HepG2 (cell line): ENCODE data around the gene MAB21L4. TPM values are rescaled to one million over a fixed set of nuclear protein-coding genes. Genes with fewer than 3 reads are reported as not detected.

Experiments
- FOXC1 ChIP-seq: sonication (generic); formaldehyde crosslinking; IDR thresholded peaks from 2 replicates; pipeline ENCODE4 v1.8.0; 2022; ENCODE audit warnings: mild to moderate bottlenecking, missing genetic modification reagents, borderline replicate concordance
- GZF1 ChIP-seq: sonication (generic); formaldehyde crosslinking; IDR thresholded peaks from 2 replicates; pipeline ENCODE4 v1.5.1; 2020; ENCODE audit warnings: mild to moderate bottlenecking, missing genetic modification reagents
- HNRNPL ChIP-seq: fragments of 200-400 bp; formaldehyde crosslinking; IDR thresholded peaks from 2 replicates; pipeline ENCODE4 v1.6.1; 2017; ENCODE audit warnings: mild to moderate bottlenecking, low read depth, low read length
- MBD4 ChIP-seq: IDR thresholded peaks from 2 replicates; pipeline ENCODE4 v1.6.1; 2012; ENCODE audit warnings: low read length, inconsistent platforms, borderline replicate concordance
- MTA1 ChIP-seq: sonication (generic); formaldehyde crosslinking; IDR thresholded peaks from 2 replicates; pipeline ENCODE4 v1.4.0; 2020; ENCODE audit warnings: missing genetic modification reagents, mild to moderate bottlenecking, borderline replicate concordance
- RFX5 ChIP-seq: IDR thresholded peaks from 2 replicates; pipeline ENCODE4 v1.6.1; 2011; ENCODE audit warnings: low read depth, low read length, improper control_type of control experiment
- ZFP36 ChIP-seq: fragments of 150-350 bp; IDR thresholded peaks from 2 replicates; pipeline ENCODE4 v1.6.1; 2018; ENCODE audit warnings: borderline replicate concordance, low read length, low read depth; ENCODE audit not compliant: partially characterized antibody
- ZNF501 ChIP-seq: sonication (generic); formaldehyde crosslinking; IDR thresholded peaks from 2 replicates; pipeline ENCODE4 v1.5.1; 2020; ENCODE audit warnings: mild to moderate bottlenecking, moderate library complexity, missing genetic modification reagents
- ZNF546 ChIP-seq: sonication (generic); formaldehyde crosslinking; conservative IDR thresholded peaks from 2 replicates; pipeline ENCODE4 v1.8.1; 2023; ENCODE audit warnings: mild to moderate bottlenecking, missing genetic modification reagents
- ZNF724P ChIP-seq: sonication (generic); formaldehyde crosslinking; IDR thresholded peaks from 2 replicates; pipeline ENCODE4 v1.8.0; 2022; ENCODE audit warnings: missing genetic modification reagents, borderline replicate concordance
- ZNF788 ChIP-seq: sonication (generic); formaldehyde crosslinking; IDR thresholded peaks from 2 replicates; pipeline ENCODE4 v1.5.0; 2020; ENCODE audit warnings: mild to moderate bottlenecking, missing genetic modification reagents, borderline replicate concordance
- ZSCAN12 ChIP-seq: sonication (generic); formaldehyde crosslinking; IDR thresholded peaks from 2 replicates; pipeline ENCODE4 v1.9.0; 2021; ENCODE audit warnings: mild to moderate bottlenecking, missing genetic modification reagents
- polyA plus RNA-seq, 8 experiments: library from polyadenylated mRNA; depleted of rRNA in 3 of 8; stranded (reverse) in 7 of 8; unstranded in 1 of 8; fragments of >200 nt; fragmentation: Illumina TruSeq in 4 of 8; extraction: Trizol in 4 of 8; gene quantifications; 2 replicates each; pipeline versions ENCODE4 v1.2.1 to v1.2.3, GENCODE V29; 2011 to 2016; ENCODE audit warnings: low read depth in 4 of 8, missing spikeins in 1 of 8, mixed read lengths in 1 of 8; ENCODE audit not compliant: insufficient read depth in 1 of 8
- total RNA-seq, 5 experiments: library from RNA; depleted of rRNA; stranded (reverse); fragments of >200 nt; fragmentation: Illumina TruSeq; extraction: Trizol; gene quantifications; 2 replicates each; pipeline ENCODE4 v1.2.3, GENCODE V29; 2016; ENCODE audit warnings: low read depth in 1 of 5
- TF ChIP-seq, protein P1 (sequence below): sonication (generic); formaldehyde crosslinking; IDR thresholded peaks from 2 replicates; pipeline ENCODE4 v1.4.0; 2020; ENCODE audit warnings: missing genetic modification reagents
- TF ChIP-seq, protein P2 (sequence below): sonication (generic); formaldehyde crosslinking; IDR thresholded peaks from 2 replicates; pipeline ENCODE4 v1.5.0; 2020; ENCODE audit warnings: missing genetic modification reagents, mild to moderate bottlenecking, borderline replicate concordance
- TF ChIP-seq, protein P3 (sequence below): sonication (generic); formaldehyde crosslinking; IDR thresholded peaks from 2 replicates; pipeline ENCODE4 v1.4.0; 2020; ENCODE audit warnings: mild to moderate bottlenecking, missing genetic modification reagents
- TF ChIP-seq, protein P4 (sequence below): IDR thresholded peaks from 2 replicates; pipeline ENCODE4 v1.6.1; 2012; ENCODE audit warnings: inconsistent platforms
- TF ChIP-seq, protein P5 (sequence below): sonication (generic); formaldehyde crosslinking; IDR thresholded peaks from 2 replicates; pipeline ENCODE4 v1.5.1; 2020; ENCODE audit warnings: mild to moderate bottlenecking, missing genetic modification reagents, moderate library complexity

The MAB21L4 gene
- total and polyA plus RNA-seq, 2 of the 13 experiments (the other 11 are each of a cell fraction or from before 2014, with no cell fraction given) = 3.0 to 14.0 TPM

DNA sequence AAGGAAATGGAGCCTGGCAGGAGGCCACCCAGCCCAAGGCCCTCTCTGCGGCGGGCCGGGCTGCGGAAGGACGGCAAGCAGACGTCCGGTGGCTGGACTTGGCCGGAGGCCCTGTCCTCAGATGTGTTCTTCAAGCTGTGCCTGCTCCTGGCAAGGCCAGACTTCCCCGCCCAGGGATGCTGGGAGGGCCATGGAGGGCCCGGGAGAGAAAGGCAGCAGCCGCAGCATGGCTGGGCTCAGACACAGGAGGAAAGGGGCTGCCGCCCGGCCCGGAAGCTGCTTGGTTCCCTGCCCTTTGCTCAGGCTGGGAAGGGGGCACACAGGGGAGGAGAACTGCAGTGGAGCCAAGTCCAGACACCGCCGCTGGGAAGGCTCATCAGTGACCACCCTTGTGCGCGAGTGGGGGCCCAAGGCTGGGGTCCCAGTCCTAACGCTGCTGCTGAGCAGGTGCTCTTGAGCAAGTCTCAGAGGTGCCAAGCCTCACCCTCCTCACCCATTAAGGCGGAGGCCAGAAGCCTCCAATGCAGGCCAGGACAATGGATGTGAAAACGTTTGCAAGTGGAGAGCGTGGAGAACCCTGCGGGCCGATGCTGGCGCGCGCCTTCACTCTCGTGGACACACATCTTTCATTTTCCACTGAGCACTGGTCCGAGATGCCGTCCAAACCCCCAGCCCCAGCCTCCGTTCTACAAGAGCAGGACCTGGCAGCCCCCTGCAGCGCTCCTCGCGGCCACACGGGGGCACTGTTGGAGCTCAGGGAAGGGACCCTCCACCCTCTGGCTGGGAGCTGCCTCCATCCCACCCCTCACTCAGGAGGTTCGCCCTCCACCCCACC is 18.1 kb upstream of the MAB21L4 start (continued):
- TF ChIP-seq FOXC1 (CRISPR knock-in tag) (peak; percentile 81; the same call in 1 of the 2 replicates), HNRNPL (peak; percentile 94), ZNF501 (CRISPR knock-in tag) (peak; percentile 33; the same call in 1 of the 2 replicates), MTA1 (CRISPR knock-in tag) (0 out of 2 replicates have a peak, but pooled peaks have one; percentile 38), ZNF546 (CRISPR knock-in tag) (peak; percentile 10; the same call in 1 of the 2 replicates), ZNF788 (peak; percentile 42; the same call in 1 of the 2 replicates), GZF1 (CRISPR knock-in tag) (0 out of 2 replicates have a peak, but pooled peaks have one; percentile 30), ZSCAN12 (no peak), MBD4 (no peak), RFX5 (no peak), ZFP36 (peak; percentile 91), ZNF724P (CRISPR knock-in tag) (peak; percentile 55; the same call in 1 of the 2 replicates)
- TF ChIP-seq, protein P1, sequence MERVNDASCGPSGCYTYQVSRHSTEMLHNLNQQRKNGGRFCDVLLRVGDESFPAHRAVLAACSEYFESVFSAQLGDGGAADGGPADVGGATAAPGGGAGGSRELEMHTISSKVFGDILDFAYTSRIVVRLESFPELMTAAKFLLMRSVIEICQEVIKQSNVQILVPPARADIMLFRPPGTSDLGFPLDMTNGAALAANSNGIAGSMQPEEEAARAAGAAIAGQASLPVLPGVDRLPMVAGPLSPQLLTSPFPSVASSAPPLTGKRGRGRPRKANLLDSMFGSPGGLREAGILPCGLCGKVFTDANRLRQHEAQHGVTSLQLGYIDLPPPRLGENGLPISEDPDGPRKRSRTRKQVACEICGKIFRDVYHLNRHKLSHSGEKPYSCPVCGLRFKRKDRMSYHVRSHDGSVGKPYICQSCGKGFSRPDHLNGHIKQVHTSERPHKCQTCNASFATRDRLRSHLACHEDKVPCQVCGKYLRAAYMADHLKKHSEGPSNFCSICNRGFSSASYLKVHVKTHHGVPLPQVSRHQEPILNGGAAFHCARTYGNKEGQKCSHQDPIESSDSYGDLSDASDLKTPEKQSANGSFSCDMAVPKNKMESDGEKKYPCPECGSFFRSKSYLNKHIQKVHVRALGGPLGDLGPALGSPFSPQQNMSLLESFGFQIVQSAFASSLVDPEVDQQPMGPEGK (CRISPR knock-in tag) = peak; percentile 82
- TF ChIP-seq, protein P2, sequence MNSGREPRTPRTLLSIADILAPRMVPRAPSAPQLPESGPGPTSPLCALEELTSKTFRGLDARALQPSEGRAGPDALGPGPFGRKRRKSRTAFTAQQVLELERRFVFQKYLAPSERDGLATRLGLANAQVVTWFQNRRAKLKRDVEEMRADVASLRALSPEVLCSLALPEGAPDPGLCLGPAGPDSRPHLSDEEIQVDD = peak; percentile 71; the same call in 1 of the 2 replicates
- TF ChIP-seq, protein P3, sequence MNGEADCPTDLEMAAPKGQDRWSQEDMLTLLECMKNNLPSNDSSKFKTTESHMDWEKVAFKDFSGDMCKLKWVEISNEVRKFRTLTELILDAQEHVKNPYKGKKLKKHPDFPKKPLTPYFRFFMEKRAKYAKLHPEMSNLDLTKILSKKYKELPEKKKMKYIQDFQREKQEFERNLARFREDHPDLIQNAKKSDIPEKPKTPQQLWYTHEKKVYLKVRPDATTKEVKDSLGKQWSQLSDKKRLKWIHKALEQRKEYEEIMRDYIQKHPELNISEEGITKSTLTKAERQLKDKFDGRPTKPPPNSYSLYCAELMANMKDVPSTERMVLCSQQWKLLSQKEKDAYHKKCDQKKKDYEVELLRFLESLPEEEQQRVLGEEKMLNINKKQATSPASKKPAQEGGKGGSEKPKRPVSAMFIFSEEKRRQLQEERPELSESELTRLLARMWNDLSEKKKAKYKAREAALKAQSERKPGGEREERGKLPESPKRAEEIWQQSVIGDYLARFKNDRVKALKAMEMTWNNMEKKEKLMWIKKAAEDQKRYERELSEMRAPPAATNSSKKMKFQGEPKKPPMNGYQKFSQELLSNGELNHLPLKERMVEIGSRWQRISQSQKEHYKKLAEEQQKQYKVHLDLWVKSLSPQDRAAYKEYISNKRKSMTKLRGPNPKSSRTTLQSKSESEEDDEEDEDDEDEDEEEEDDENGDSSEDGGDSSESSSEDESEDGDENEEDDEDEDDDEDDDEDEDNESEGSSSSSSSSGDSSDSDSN (CRISPR knock-in tag) = peak; percentile 64
- TF ChIP-seq, protein P4, sequence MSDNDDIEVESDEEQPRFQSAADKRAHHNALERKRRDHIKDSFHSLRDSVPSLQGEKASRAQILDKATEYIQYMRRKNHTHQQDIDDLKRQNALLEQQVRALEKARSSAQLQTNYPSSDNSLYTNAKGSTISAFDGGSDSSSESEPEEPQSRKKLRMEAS = peak; percentile 60; the same call in 1 of the 2 replicates
- TF ChIP-seq, protein P5, sequence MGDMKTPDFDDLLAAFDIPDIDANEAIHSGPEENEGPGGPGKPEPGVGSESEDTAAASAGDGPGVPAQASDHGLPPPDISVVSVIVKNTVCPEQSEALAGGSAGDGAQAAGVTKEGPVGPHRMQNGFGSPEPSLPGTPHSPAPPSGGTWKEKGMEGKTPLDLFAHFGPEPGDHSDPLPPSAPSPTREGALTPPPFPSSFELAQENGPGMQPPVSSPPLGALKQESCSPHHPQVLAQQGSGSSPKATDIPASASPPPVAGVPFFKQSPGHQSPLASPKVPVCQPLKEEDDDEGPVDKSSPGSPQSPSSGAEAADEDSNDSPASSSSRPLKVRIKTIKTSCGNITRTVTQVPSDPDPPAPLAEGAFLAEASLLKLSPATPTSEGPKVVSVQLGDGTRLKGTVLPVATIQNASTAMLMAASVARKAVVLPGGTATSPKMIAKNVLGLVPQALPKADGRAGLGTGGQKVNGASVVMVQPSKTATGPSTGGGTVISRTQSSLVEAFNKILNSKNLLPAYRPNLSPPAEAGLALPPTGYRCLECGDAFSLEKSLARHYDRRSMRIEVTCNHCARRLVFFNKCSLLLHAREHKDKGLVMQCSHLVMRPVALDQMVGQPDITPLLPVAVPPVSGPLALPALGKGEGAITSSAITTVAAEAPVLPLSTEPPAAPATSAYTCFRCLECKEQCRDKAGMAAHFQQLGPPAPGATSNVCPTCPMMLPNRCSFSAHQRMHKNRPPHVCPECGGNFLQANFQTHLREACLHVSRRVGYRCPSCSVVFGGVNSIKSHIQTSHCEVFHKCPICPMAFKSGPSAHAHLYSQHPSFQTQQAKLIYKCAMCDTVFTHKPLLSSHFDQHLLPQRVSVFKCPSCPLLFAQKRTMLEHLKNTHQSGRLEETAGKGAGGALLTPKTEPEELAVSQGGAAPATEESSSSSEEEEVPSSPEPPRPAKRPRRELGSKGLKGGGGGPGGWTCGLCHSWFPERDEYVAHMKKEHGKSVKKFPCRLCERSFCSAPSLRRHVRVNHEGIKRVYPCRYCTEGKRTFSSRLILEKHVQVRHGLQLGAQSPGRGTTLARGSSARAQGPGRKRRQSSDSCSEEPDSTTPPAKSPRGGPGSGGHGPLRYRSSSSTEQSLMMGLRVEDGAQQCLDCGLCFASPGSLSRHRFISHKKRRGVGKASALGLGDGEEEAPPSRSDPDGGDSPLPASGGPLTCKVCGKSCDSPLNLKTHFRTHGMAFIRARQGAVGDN (CRISPR knock-in tag) = peak; percentile 86
